Endothelial cell of umbilical vein (primary cell): Measurements from ENCODE around the gene FXYD4. TPM values are rescaled to one million over a fixed set of nuclear protein-coding genes. Genes with fewer than 3 reads are reported as not detected.

Source experiments
- BruUV-seq: library from RNA; stranded (reverse); fragments of 400-500 nt; replicated peaks from 2 replicates; lab custom pipeline; 2021; lab: Mats Ljungman, UMichigan
- CTCF ChIA-PET: fragments of 300-600, 350-600 bp; sonication (Branson Sonifier 250); formaldehyde crosslinking; loops from one replicate; lab custom pipeline; 2021; ENCODE audit warnings: antibody characterized with exemption, inconsistent platforms; lab: Charles Lee
- POLR2A ChIA-PET: fragments of 300-600, 350-600 bp; sonication (Branson Sonifier 250); formaldehyde crosslinking; loops from one replicate; lab custom pipeline; 2021; ENCODE audit warnings: antibody characterized with exemption, inconsistent platforms; lab: Charles Lee
- DNase-seq: peaks from one replicate; pipeline ENCODE4 v3.0.0-alpha.2; 2011; ENCODE audit warnings: low read depth, low spot score
- FAIRE-seq: peaks from 2 replicates; lab custom pipeline; 2011; peaks lifted over from hg19 to GRCh38; lab: Jason Lieb, UNC
- H2AFZ ChIP-seq: 2 replicates; pipeline ENCODE4 v1.6.0; 2012; ENCODE audit warnings: low read depth, low read length, control low read depth, inconsistent platforms
- H3K27ac ChIP-seq: 2 replicates; pipeline ENCODE4 v1.5.1; 2011; ENCODE audit warnings: low read depth, mild to moderate bottlenecking, control low read depth, low read length, moderate library complexity; ENCODE audit not compliant: insufficient read depth
- H3K27me3 ChIP-seq, 2 experiments: 2 replicates each; pipeline versions ENCODE4 v1.6.0 to v1.6.1; 2011; ENCODE audit warnings: low read length in 2 of 2, mixed read lengths in 1 of 2; ENCODE audit not compliant: control insufficient read depth in 2 of 2, insufficient read depth in 2 of 2
- H3K36me3 ChIP-seq, 2 experiments: 2 replicates in 1 of 2; 3 replicates in 1 of 2; pipeline ENCODE4 v1.5.1; 2011; ENCODE audit warnings: low read length in 2 of 2, mild to moderate bottlenecking in 1 of 2, moderate library complexity in 1 of 2; ENCODE audit not compliant: control insufficient read depth in 2 of 2, insufficient read depth in 2 of 2; ENCODE audit errors: extremely low read depth in 1 of 2
- H3K4me1 ChIP-seq: 3 replicates; pipeline ENCODE4 v1.5.1; 2011; ENCODE audit warnings: mild to moderate bottlenecking, low read length; ENCODE audit not compliant: control insufficient read depth, insufficient read depth; ENCODE audit errors: extremely low read depth
- H3K4me2 ChIP-seq: 2 replicates; pipeline ENCODE4 v1.6.1; 2011; ENCODE audit warnings: low read length, control low read depth, mixed read lengths; ENCODE audit not compliant: insufficient read depth
- H3K4me3 ChIP-seq, 3 experiments: fragments of 200-600 bp in 1 of 3; sonication (generic), shearing (Covaris generic) in 1 of 3; replicated peaks in 1 of 3; 2 replicates each; pipeline ENCODE4 v1.5.1; 2011 to 2016; ENCODE audit warnings: control low read depth in 3 of 3, low read length in 3 of 3, mild to moderate bottlenecking in 2 of 3, inconsistent platforms in 1 of 3, low read depth in 1 of 3, moderate library complexity in 1 of 3; ENCODE audit not compliant: insufficient read depth in 1 of 3
- H3K79me2 ChIP-seq: 2 replicates; pipeline ENCODE4 v1.6.0; 2012; ENCODE audit warnings: low read length, inconsistent platforms; ENCODE audit not compliant: control insufficient read depth, insufficient read depth
- H3K9ac ChIP-seq: replicated peaks from 2 replicates; pipeline ENCODE3; 2011; ENCODE audit warnings: low read length, control low read depth; ENCODE audit not compliant: insufficient read depth; ENCODE audit errors: extremely low read depth
- H3K9me1 ChIP-seq: replicated peaks from 3 replicates; pipeline ENCODE4 v1.6.0; 2011; ENCODE audit warnings: mild to moderate bottlenecking, low read length; ENCODE audit not compliant: control insufficient read depth, insufficient read depth; ENCODE audit errors: extremely low read depth
- H3K9me3 ChIP-seq: replicated peaks from 2 replicates; pipeline ENCODE4 v1.5.1; 2012; ENCODE audit warnings: low read length, inconsistent platforms; ENCODE audit not compliant: control insufficient read depth, insufficient read depth
- H4K20me1 ChIP-seq: replicated peaks from 2 replicates; pipeline ENCODE3; 2011; ENCODE audit warnings: mild to moderate bottlenecking, low read length; ENCODE audit not compliant: control insufficient read depth, insufficient read depth; ENCODE audit errors: extremely low read depth
- EZH2 ChIP-seq: IDR thresholded peaks from 2 replicates; pipeline ENCODE4 v1.6.1; 2012; ENCODE audit warnings: borderline replicate concordance, low read depth, mild to moderate bottlenecking, moderate library complexity, low read length, inconsistent platforms; ENCODE audit not compliant: severe bottlenecking
- FOS ChIP-seq: IDR thresholded peaks from 2 replicates; pipeline ENCODE4 v1.6.1; 2011; ENCODE audit warnings: mild to moderate bottlenecking, low read length, moderate library complexity, borderline replicate concordance; ENCODE audit not compliant: insufficient read depth
- GATA2 ChIP-seq: IDR thresholded peaks from 2 replicates; pipeline ENCODE4 v1.7.0; 2011; ENCODE audit warnings: low read depth, mild to moderate bottlenecking, moderate library complexity, mixed read lengths, low read length; ENCODE audit not compliant: insufficient read length, insufficient read depth
- JUN ChIP-seq: IDR thresholded peaks from 2 replicates; pipeline ENCODE4 v1.6.1; 2011; ENCODE audit warnings: borderline replicate concordance, low read depth; ENCODE audit not compliant: insufficient read length, insufficient read depth
- MYC ChIP-seq: IDR thresholded peaks from one replicate; pipeline ENCODE4 v1.6.1; 2011; ENCODE audit warnings: mild to moderate bottlenecking, low read depth, low read length
- POLR2A ChIP-seq: IDR thresholded peaks from 2 replicates; pipeline ENCODE4 v1.6.1; 2012; ENCODE audit warnings: low read depth, mild to moderate bottlenecking, control low read depth, low read length
- POLR2AphosphoS5 ChIP-seq: IDR thresholded peaks from 2 replicates; pipeline ENCODE4 v1.6.1; 2012; ENCODE audit warnings: low read depth, mild to moderate bottlenecking, control low read depth, low read length, moderate library complexity; ENCODE audit not compliant: insufficient read depth
- dilution Hi-C: fragments of 300-500 bp; cut with MboI; formaldehyde crosslinking; loops from one replicate; pipeline ENCODE4 v1.15.0; 2019; ENCODE audit warnings: low sequenced_read_pairs; ENCODE audit not compliant: extremely low pct_ligation_motif_present
- intact Hi-C: fragments of 100-400 bp; cut with micrococcal nuclease; formaldehyde crosslinking; loops from one replicate; pipeline ENCODE4 v1.10.0; 2022
- polyA plus RNA-seq, 4 experiments: library from polyadenylated mRNA; depleted of rRNA in 3 of 4; stranded (reverse) in 3 of 4; unstranded in 1 of 4; fragments of >200 nt; gene quantifications; 2 replicates each; pipeline versions ENCODE4 v1.2.1 to v1.2.3, GENCODE V29; 2011 to 2012; ENCODE audit warnings: missing spikeins in 1 of 4
- total RNA-seq: library from RNA; stranded (reverse); gene quantifications from 2 replicates; pipeline ENCODE4 v1.2.3, GENCODE V29; 2021
- TF ChIP-seq, protein P1 (sequence below), 2 donors: IDR thresholded peaks; 1 replicate in 1 of 2; 2 replicates in 1 of 2; pipeline ENCODE4 v1.5.1; 2011; ENCODE audit warnings: low read length in 2 of 2, mild to moderate bottlenecking in 2 of 2, moderate library complexity in 2 of 2, control low read depth in 1 of 2, inconsistent platforms in 1 of 2, low read depth in 1 of 2; ENCODE audit not compliant: insufficient read depth in 1 of 2; ENCODE audit errors: extremely low read depth in 1 of 2
- TF ChIP-seq, protein P2 (sequence below): IDR thresholded peaks from 2 replicates; pipeline ENCODE4 v1.6.1; 2011; ENCODE audit not compliant: insufficient read depth, insufficient read length

Gene FXYD4
- total and polyA plus RNA-seq, 2 donors (not counting 3 experiments of a cell fraction or from before 2014, with no cell fraction given): not detected

DNA sequence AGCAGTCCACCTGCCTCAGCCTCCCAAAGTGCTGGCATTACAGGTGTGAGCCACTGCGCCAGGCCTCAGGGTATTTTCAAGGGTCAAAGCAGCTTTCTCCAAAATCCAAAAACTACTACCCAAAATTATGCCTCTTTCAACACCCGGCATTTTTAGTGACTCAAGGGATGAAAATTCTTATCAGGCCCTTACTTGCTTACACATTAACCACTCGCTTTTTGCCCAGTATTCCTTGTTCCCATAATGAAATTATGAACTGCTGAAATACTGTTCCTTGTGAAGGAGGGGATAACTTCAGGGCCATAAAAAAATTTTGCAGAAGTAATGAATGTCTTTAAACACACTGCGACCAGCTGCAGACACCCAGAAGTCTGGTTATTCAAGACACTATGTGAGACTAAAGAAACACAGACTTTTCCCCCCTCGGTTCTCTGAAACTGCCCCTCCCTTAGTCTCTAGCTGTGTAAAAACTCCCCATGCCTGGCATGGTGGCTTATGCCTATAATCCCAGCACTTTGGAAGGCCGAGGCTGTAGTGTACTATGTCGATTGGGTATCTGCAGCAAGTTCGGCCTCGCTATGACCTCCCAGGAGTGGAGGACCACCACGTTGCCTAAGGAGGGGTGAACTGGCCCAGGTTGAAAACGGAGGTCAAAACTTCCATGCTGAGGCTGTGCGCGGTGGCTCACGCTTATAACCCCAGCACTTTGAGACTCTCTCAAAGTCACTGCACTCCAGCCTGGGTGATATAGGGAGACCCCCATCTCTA lies 12.0 kb downstream of the FXYD4 start:
- Histone ChIP-seq H3K27me3 (no peaks in the 10 kb centered on the region), H3K4me1 (no peaks in the 10 kb centered on the region), H3K27ac (no peak overlapping the region), H3K9me1 (no peaks in the 10 kb centered on the region), H3K4me3 (no peak overlapping the region), H3K4me2 (no peak overlapping the region), H3K9me3 (no peaks in the 10 kb centered on the region), H4K20me1 (peaks cover 4% of the 10 kb centered on the region), H3K36me3 (peaks cover 19 to 22% of the 10 kb centered on the region in 2 experiments), H3K79me2 (peaks cover 8% of the 10 kb centered on the region), H2AFZ (no peak overlapping the region), H3K9ac (no peak overlapping the region)
- CTCF ChIA-PET: no interaction called here
- intact Hi-C loops (no loop called here), dilution Hi-C loops (no loop called here)
- no TSS peak for BruUV-seq
- FAIRE-seq (no peak), DNase-seq (no peak)
- TF ChIP-seq JUN: no peak
- no peak for TF ChIP-seq MYC
- TF ChIP-seq GATA2: no peak
- TF ChIP-seq POLR2AphosphoS5: no peak
- no peak for TF ChIP-seq POLR2A
- TF ChIP-seq, protein P1, sequence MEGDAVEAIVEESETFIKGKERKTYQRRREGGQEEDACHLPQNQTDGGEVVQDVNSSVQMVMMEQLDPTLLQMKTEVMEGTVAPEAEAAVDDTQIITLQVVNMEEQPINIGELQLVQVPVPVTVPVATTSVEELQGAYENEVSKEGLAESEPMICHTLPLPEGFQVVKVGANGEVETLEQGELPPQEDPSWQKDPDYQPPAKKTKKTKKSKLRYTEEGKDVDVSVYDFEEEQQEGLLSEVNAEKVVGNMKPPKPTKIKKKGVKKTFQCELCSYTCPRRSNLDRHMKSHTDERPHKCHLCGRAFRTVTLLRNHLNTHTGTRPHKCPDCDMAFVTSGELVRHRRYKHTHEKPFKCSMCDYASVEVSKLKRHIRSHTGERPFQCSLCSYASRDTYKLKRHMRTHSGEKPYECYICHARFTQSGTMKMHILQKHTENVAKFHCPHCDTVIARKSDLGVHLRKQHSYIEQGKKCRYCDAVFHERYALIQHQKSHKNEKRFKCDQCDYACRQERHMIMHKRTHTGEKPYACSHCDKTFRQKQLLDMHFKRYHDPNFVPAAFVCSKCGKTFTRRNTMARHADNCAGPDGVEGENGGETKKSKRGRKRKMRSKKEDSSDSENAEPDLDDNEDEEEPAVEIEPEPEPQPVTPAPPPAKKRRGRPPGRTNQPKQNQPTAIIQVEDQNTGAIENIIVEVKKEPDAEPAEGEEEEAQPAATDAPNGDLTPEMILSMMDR (IDR thresholded peaks at IDR 0.05; ENCODE audit: extremely low read depth in 1 of 2, insufficient read depth in 1 of 2, low read depth in 1 of 2, low read length in 2 of 2): no peak
- TF ChIP-seq, protein P2, sequence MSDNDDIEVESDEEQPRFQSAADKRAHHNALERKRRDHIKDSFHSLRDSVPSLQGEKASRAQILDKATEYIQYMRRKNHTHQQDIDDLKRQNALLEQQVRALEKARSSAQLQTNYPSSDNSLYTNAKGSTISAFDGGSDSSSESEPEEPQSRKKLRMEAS: no peak
- no peak for TF ChIP-seq EZH2
- no peak for TF ChIP-seq FOS
- POLR2A ChIA-PET: no interaction called here
